Stimulated activated CD8-positive, alpha-beta memory T cell treated with anti-CD3 and anti-CD28 coated beads, Interleukin-12 subunit alpha, Interleukin-12 subunit beta, amount 100 ng/mL, for 24 hours (primary cell): Measurements from ENCODE around the gene ARMH3.

ENCODE experiments used
- DNase-seq: peaks from one replicate; pipeline ENCODE4 v3.0.0-alpha.2; 2020; ENCODE audit errors: extremely low read depth

The ARMH3 gene

GRCh38 chr10:101858723-101859500, 197.1 kb downstream of the ARMH3 start:
- no peak for DNase-seq

GRCh38 chr10:101857802-101858476, 198.0 kb downstream of the ARMH3 start:
- DNase-seq = no peak

- DNase-seq = no peak
These were observed 199.3 kb downstream of the ARMH3 start for GRCh38 chr10:101856626-101857025.

GRCh38 chr10:101851411-101852116, 204.4 kb downstream of the ARMH3 start:
- DNase-seq = no peak

GRCh38 chr10:101850749-101851148, 205.2 kb downstream of the ARMH3 start:
- no peak for DNase-seq

GRCh38 chr10:101848894-101849351, 207.1 kb downstream of the ARMH3 start:
- no peak for DNase-seq

GRCh38 chr10:101848408-101848807, 207.6 kb downstream of the ARMH3 start:
- DNase-seq = no peak

GRCh38 chr10:101845893-101846292, 210.1 kb downstream of the ARMH3 start:
- no peak for DNase-seq

- DNase-seq = no peak
These were observed 212.6 kb downstream of the ARMH3 start, which contains the start of gene KCNIP2 for GRCh38 chr10:101843032-101844021. Gene KCNIP2, minus strand, starts transcription at chr10:101843800. Its CDS starts 232 bp downstream, at chr10:101843568.

- DNase-seq = no peak
These were observed 214.1 kb downstream of the ARMH3 start for GRCh38 chr10:101841826-101842225.

- no peak for DNase-seq
These were observed 215.1 kb downstream of the ARMH3 start for GRCh38 chr10:101840741-101841453.

GRCh38 chr10:101840102-101840684, 215.8 kb downstream of the ARMH3 start:
- DNase-seq = no peak

- DNase-seq = no peak
These were observed 216.4 kb downstream of the ARMH3 start for GRCh38 chr10:101839416-101840063.

- no peak for DNase-seq
These were observed 217.0 kb downstream of the ARMH3 start for GRCh38 chr10:101839002-101839401.

GRCh38 chr10:101838416-101838970, 217.5 kb downstream of the ARMH3 start:
- DNase-seq = no peak

GRCh38 chr10:101837748-101838147, 218.2 kb downstream of the ARMH3 start:
- DNase-seq = no peak

GRCh38 chr10:101835362-101835761, 220.6 kb downstream of the ARMH3 start:
- no peak for DNase-seq

- no peak for DNase-seq
These were observed 221.6 kb downstream of the ARMH3 start for GRCh38 chr10:101834341-101834740.

GRCh38 chr10:101833466-101833865, 222.5 kb downstream of the ARMH3 start:
- DNase-seq = no peak
